SKM-1 (cell line): ENCODE data around the gene SHISAL2B.
"Not testable (repeated sequence)": the region's sequence is repeated elsewhere in the genome, so short reads cannot be mapped to it uniquely, and the experiment has no call there.

ENCODE experiments used
- DNase-seq: peaks from one replicate; lab custom pipeline; 2025; ENCODE audit not compliant: unreplicated experiment; lab: John Stamatoyannopoulos, UW

SHISAL2B gene

GRCh38 chr5:64690417-64691151 is at the start of gene SHISAL2B:
Gene SHISAL2B, plus strand, starts transcription at chr5:64690503. Its CDS starts 121 bp downstream, at chr5:64690624.
- peak; percentile 19 for DNase-seq

DNA sequence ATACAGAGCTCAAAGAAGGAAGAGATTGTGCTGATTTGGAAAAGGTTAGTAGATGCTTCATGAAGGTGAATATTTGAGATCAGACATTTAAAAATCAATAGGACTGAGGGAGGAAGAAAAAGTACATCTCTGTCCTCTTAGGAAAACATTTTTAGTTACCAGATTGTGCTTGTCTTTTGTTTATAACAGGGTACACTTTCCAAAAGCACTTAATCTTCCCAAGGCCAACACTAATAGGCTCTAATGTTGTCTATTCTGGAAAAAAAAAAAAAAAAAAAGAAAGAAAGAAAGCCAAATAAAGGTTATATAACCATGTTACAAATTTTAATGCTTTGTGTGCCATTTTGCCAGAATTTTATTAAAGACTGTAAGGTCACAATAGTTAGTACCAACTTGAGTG is 45.5 kb upstream of the SHISAL2B start:
- no peak for DNase-seq

GRCh38 chr5:64646169-64646568 is 44.1 kb upstream of the SHISAL2B start:
- no peak for DNase-seq

DNA sequence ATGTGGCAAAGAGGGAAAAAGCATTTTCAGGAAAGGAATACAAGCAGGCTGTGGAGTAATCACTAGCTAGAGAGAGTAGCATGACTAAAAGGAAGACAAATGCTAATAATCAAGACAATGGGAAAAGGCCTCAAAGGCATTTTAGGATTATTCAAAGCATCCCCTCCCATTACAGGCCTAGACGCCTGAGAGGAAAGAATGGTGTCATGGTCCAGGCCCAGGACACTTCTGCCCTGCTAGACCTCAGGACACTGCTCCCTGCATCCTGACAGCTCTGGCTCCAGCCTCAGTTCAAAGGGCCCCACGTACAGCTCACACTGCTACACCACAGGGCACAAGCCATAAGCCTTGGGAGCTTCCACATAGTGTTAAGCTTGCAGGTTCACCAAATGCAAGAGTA is 40.8 kb upstream of the SHISAL2B start:
- no peak for DNase-seq

DNA sequence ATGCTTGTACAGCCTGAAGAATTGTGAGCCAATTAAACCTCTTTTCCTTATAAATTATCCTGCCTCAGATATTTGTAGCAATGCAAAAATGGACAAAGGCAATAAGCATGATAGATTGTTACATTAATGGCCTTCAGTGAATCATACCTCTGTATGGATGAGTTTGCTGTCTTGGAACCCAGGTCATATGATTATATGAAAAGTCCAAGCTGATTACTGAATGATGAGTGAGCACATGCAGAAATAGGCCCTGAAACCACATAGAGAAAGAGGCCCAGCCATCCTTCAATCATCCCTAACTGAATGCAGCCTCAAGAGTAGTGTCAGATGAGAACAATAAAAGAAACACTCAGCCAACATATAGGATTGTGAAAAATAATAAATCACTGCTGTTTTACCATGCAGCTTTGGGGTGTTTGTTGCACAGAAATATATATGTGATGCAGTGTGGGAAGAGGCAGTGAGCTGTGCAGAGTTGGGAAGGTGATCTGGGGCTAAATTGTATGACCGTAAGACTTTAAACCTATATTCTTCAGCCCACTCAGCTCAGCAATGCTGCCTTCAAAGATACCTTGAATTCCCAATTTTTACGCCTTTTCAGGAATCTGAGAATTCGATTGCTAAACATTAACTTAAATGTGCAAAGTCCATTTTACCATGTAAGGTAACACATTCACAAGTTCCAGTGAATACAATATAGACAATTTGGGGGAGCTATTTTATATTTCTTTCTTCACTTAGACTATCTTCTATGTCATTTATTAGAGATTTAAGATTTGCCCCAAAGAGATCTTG is 36.3 kb upstream of the SHISAL2B start:
- DNase-seq: no peak

GRCh38 chr5:64654561-64654938 is 35.8 kb upstream of the SHISAL2B start:
- DNase-seq: no peak

- DNase-seq: no peak
These were observed 34.7 kb upstream of the SHISAL2B start for GRCh38 chr5:64655596-64655995.

DNA sequence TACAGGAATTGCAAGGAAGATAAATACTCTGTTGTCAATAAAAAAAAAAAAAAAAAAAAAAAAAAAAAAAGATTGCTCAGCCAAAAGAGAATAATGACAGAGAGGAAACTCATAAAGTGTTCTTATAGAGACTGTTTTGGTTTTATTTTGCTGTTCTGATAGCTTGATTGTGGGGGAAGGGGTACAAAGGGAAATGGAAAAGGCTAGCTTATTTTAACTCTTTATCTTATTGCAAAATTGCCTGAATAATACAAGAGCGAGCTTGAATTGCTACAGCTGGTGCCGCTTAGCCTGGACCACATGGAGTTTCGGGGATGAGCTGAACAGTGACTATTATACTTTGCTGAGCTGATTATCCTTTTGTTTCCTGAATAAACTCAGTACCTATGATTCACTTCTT is 31.0 kb upstream of the SHISAL2B start:
- no peak for DNase-seq

GRCh38 chr5:64663181-64663580 is 27.1 kb upstream of the SHISAL2B start:
- DNase-seq: not testable (repeated sequence)

- DNase-seq: no peak
These were observed 25.1 kb upstream of the SHISAL2B start for GRCh38 chr5:64665243-64665642.

DNA sequence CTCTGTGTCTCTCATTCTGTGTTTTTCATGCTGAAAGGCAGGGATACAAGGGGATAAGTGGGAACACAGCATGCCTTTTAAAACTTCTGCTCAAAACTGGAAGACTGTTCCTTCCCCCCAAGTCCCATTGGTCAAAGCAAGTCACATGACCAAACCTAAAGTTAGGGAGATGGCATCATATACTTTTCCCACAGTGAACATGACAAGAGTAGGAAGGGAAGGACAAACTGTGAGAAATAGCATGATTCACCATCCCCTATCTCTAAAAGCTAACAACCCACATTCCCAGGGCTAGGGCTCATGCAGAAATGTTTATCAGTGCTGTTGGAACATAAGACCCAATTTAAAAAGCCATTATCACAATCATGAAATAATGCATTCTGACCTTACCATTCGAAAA is 24.2 kb upstream of the SHISAL2B start:
- DNase-seq: no peak

DNA sequence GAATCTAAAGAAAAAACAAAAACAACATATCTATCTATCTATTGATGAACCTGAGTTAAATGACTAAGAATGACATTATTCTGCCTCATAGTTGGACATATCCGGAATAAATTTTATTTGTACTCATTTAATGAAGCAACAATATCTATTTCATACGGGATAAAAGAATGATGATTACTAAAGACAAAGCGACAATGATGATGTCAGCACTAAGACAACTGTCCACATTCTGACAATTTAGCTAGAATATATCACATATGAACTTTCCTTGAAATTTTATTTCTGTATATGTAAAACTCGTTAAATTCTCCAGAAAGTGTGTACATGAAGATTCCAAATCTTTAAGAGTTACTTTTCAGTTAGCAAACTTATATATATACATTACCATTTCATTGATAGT is 23.2 kb upstream of the SHISAL2B start:
- DNase-seq: no peak

DNA sequence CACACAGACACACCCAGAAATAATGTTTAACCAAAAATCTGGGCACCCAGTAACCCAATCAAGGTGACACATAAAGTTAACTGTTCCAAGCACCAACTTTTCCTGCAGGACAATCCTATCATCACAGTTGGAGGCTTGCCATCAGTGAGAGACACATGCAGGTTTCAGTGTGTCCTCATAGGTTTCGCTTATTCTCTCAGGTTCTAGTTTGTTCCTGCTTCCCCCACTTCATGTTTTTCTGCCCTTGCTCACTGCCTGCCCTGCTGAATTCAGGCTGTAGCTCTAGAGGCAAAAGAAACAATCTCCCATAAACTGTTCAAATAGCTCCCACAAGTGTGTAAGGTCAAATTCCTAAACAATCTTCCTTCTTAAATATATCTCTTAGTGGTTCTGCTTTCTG is 20.0 kb upstream of the SHISAL2B start:
- no peak for DNase-seq

DNA sequence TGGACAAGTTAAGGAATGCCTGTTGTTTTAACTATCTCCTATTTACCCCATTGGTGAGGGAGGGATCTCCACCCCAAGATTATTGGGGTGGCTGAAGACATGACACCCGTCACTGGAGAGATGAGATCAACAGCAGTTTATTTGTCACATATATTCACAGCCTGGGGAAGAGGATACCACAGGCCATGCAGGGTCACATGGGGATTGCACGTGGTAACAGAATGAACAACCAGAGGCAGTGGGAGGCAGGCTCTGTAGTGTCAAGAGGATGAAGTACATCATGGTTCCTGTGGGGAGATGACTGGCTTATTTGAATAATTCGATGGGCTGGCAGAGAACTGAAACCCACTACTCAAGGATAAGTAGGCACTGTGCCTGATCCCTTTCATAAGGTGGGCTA is 18.6 kb upstream of the SHISAL2B start:
- DNase-seq: no peak

GRCh38 chr5:64678374-64678773 is 11.9 kb upstream of the SHISAL2B start:
- DNase-seq: no peak

- DNase-seq: no peak
These were observed 10.0 kb upstream of the SHISAL2B start for GRCh38 chr5:64680289-64680688.

DNA sequence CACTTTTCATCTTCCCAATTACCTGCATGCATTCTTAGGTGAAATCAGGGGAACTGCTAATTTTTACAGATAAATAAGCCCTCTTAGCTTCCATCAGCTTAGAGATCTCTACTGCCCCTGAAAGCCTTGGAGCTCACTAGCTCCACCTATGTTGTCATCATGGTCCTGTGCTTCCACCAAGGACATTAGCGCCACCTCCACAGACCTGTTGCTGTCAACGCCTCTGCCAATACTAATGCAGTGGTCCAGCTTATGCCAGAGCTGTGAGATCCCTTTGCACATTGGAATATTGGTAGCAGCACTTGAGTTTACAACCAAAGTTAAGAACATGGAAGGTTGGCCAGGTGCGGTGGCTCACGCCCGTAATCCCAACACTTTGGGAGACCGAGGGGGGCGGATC is 7.7 kb upstream of the SHISAL2B start:
- DNase-seq: no peak

DNA sequence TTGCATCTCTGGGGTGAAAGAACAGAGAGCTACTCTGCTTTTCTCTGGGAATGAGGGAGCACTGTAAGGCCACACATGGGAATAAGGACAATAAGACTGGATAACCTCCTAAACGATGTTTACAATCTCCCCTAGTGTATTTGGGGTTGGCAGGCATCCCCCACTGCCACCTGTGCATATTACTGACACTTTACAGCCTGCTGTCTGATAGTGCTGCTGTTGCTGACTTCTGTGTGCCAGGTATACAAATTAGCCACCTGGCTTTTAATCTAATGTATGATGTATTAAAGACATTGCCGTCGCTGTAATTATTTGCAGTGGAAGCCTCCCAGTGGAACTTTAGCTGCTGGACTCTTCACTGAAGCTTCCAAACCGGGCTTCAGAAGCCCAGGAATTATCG is 4.4 kb upstream of the SHISAL2B start:
- no peak for DNase-seq

- DNase-seq: no peak
These were observed 1.9 kb upstream of the SHISAL2B start for GRCh38 chr5:64688391-64688790.

DNA sequence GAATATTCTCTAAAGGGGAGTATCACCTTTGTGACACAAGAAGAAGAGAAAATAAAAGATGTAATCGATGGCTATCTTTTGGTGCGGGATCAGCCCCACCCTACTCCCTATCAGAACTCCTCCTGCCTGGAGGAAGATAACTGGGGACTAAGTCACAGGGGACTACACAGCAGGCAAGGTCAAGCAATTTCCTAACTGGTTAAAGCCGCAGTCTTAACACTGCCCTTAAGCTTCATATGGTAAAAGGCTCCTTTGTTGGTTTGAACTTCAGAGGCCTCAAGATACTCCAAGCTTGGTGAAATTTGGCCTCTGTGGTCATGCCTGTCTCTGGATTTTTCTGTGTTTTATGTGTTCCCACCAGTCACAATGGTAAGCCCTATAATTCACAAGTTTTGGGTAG is 1.3 kb upstream of the SHISAL2B start:
- no peak for DNase-seq

DNA sequence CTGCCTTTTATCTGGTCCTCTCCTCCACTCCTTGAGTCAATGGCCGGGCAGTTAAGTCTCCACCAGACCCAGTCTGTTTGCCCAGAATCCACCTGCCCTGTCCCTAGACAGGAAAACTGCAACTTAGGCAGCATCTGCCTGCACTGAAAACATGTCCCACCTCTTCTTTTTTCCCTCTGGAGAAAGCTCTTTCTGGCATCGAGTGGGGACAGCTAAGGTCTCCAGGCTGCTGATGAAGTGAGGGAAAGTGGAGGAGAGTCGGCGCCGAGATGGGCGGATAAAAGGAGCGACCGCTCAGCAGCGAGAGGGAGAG is 243 bp upstream of the SHISAL2B start:
- DNase-seq: no peak

GRCh38 chr5:64691291-64691690 is 988 bp downstream of the SHISAL2B start:
- DNase-seq: no peak

- DNase-seq: no peak
These were observed 3.3 kb downstream of the SHISAL2B start for GRCh38 chr5:64693636-64694035.
